IMR-90 (cell line): ENCODE data around the gene SLC25A41. TPM values are rescaled to one million over a fixed set of nuclear protein-coding genes. Genes with fewer than 3 reads are reported as not detected.
A peak's percentile ranks its signal among the peaks of the same experiment; 100 is the strongest.

Experiments used
- ATAC-seq: fragments of 200-7000 bp; cut with Tn5 transposase; 2 replicates; pipeline ENCODE4 v1.9.1; 2020; ENCODE audit warnings: low read depth, mild to moderate bottlenecking, moderate library complexity
- BruUV-seq: library from RNA; stranded (reverse); fragments of 400-500 nt; replicated peaks from 2 replicates; lab custom pipeline; 2021; lab: Mats Ljungman, UMichigan
- CTCF ChIA-PET: fragments of 300-600 bp; formaldehyde crosslinking; extraction: SDS; loops from one replicate; lab custom pipeline; 2021; ENCODE audit warnings: antibody characterized with exemption; lab: Yijun Ruan, JAX
- POLR2A ChIA-PET: fragments of 300-600 bp; sonication (Branson Sonifier 250); formaldehyde crosslinking; loops from one replicate; lab custom pipeline; 2022; ENCODE audit warnings: antibody characterized with exemption; ENCODE audit not compliant: unreplicated experiment; lab: Charles Lee
- DNase-seq: peaks from one replicate; pipeline ENCODE4 v3.0.0; 2013
- H2AFZ ChIP-seq: replicated peaks from 2 replicates; pipeline ENCODE3; 2013; ENCODE audit warnings: low read length, mild to moderate bottlenecking; ENCODE audit not compliant: poor library complexity
- H2AK5ac ChIP-seq: 2 replicates; pipeline ENCODE4 v1.6.1; 2013; ENCODE audit warnings: low read depth, low read length, inconsistent platforms
- H2AK9ac ChIP-seq: replicated peaks from 2 replicates; pipeline ENCODE3; 2013; ENCODE audit warnings: mild to moderate bottlenecking, low read depth, low read length, moderate library complexity; ENCODE audit not compliant: poor library complexity
- H2BK120ac ChIP-seq: 2 replicates; pipeline ENCODE4 v1.6.1; 2013; ENCODE audit warnings: low read depth, low read length, inconsistent platforms
- H2BK15ac ChIP-seq: 3 replicates; pipeline ENCODE4 v1.6.1; 2013; ENCODE audit warnings: low read depth, low read length, inconsistent platforms
- H2BK20ac ChIP-seq: 2 replicates; pipeline ENCODE4 v1.6.1; 2013; ENCODE audit warnings: low read depth, mild to moderate bottlenecking, inconsistent platforms, low read length, moderate library complexity
- H2BK5ac ChIP-seq: 2 replicates; pipeline ENCODE4 v1.6.1; 2013; ENCODE audit warnings: mild to moderate bottlenecking, low read depth, low read length, inconsistent platforms; ENCODE audit not compliant: poor library complexity, severe bottlenecking
- H3K14ac ChIP-seq: replicated peaks from 2 replicates; pipeline ENCODE4 v1.6.1; 2013; ENCODE audit warnings: low read depth, low read length, inconsistent platforms
- H3K18ac ChIP-seq: 2 replicates; pipeline ENCODE4 v1.6.1; 2013; ENCODE audit warnings: low read depth, low read length, control low read depth
- H3K23ac ChIP-seq: 2 replicates; pipeline ENCODE4 v1.6.1; 2013; ENCODE audit warnings: low read depth, low read length, inconsistent platforms
- H3K27ac ChIP-seq: 2 replicates; pipeline ENCODE4 v1.5.1; 2013; ENCODE audit warnings: mild to moderate bottlenecking, control low read depth, low read length; ENCODE audit not compliant: insufficient read depth
- H3K27me3 ChIP-seq: 2 replicates; pipeline ENCODE4 v1.6.1; 2013; ENCODE audit warnings: low read length; ENCODE audit not compliant: control insufficient read depth, insufficient read depth
- H3K36me3 ChIP-seq: 2 replicates; pipeline ENCODE4 v1.6.1; 2013; ENCODE audit warnings: low read length, mixed read lengths; ENCODE audit not compliant: control insufficient read depth, insufficient read depth
- H3K4ac ChIP-seq: 2 replicates; pipeline ENCODE4 v1.6.1; 2013; ENCODE audit warnings: low read depth, low read length, inconsistent platforms
- H3K4me1 ChIP-seq: 2 replicates; pipeline ENCODE4 v1.6.1; 2013; ENCODE audit warnings: low read length, mixed read lengths; ENCODE audit not compliant: control insufficient read depth, insufficient read depth
- H3K4me2 ChIP-seq: 2 replicates; pipeline ENCODE4 v1.6.1; 2013; ENCODE audit warnings: low read depth, mild to moderate bottlenecking, control low read depth, low read length, moderate library complexity
- H3K4me3 ChIP-seq: 2 replicates; pipeline ENCODE4 v1.5.1; 2013; ENCODE audit warnings: low read depth, mild to moderate bottlenecking, control low read depth, low read length, moderate library complexity; ENCODE audit not compliant: insufficient read depth
- H3K56ac ChIP-seq: 2 replicates; pipeline ENCODE4 v1.6.1; 2013; ENCODE audit warnings: low read length, inconsistent platforms; ENCODE audit not compliant: insufficient read depth; ENCODE audit errors: extremely low read depth
- H3K79me1 ChIP-seq, 2 experiments: 2 replicates each; pipeline ENCODE4 v1.6.1; 2013; ENCODE audit warnings: low read length in 2 of 2, inconsistent platforms in 1 of 2, low read depth in 1 of 2
- H3K9ac ChIP-seq: 2 replicates; pipeline ENCODE4 v1.6.1; 2013; ENCODE audit warnings: low read depth, low read length, control low read depth
- H3K9me1 ChIP-seq: 2 replicates; pipeline ENCODE4 v1.6.1; 2013; ENCODE audit warnings: low read length, inconsistent platforms; ENCODE audit not compliant: insufficient read depth
- H3K9me3 ChIP-seq: 2 replicates; pipeline ENCODE4 v1.6.1; 2013; ENCODE audit warnings: low read length; ENCODE audit not compliant: control insufficient read depth, insufficient read depth
- H4K20me1 ChIP-seq: 2 replicates; pipeline ENCODE4 v1.6.1; 2013; ENCODE audit warnings: low read length, inconsistent platforms; ENCODE audit not compliant: insufficient read depth
- H4K5ac ChIP-seq: 2 replicates; pipeline ENCODE4 v1.6.1; 2013; ENCODE audit warnings: mild to moderate bottlenecking, low read depth, low read length, control low read depth
- H4K8ac ChIP-seq, 2 experiments: 2 replicates each; pipeline ENCODE4 v1.6.1; 2013; ENCODE audit warnings: low read depth in 2 of 2, low read length in 2 of 2, control low read depth in 1 of 2, inconsistent platforms in 1 of 2
- H4K91ac ChIP-seq: 2 replicates; pipeline ENCODE4 v1.6.1; 2013; ENCODE audit warnings: low read depth, low read length, inconsistent platforms; ENCODE audit not compliant: insufficient read depth
- FOS ChIP-seq: fragments of 150-350 bp; IDR thresholded peaks from 2 replicates; pipeline ENCODE4 v1.6.1; 2016; ENCODE audit warnings: low read depth, low read length
- NFE2L2 ChIP-seq: fragments of 150-350 bp; IDR thresholded peaks from 2 replicates; pipeline ENCODE4 v1.6.1; 2016; ENCODE audit warnings: low read depth, mild to moderate bottlenecking, low read length
- RCOR1 ChIP-seq: IDR thresholded peaks from 2 replicates; pipeline ENCODE4 v1.6.1; 2012; ENCODE audit warnings: mild to moderate bottlenecking, low read length, improper control_type of control experiment; ENCODE audit not compliant: insufficient replicate concordance
- WGBS, 2 experiments: methylation state at CpG; one replicate each; pipeline versions ENCODE4 v1.1.5 to v1.1.7; 2013; ENCODE audit warnings: missing lambda C conversion rate in 2 of 2; ENCODE audit not compliant: insufficient read length in 1 of 2; ENCODE audit errors: extremely low coverage in 2 of 2; 5-methylcytosine and 5-hydroxymethylcytosine counted together
- dilution Hi-C: fragments of 300-500 bp; cut with HindIII; formaldehyde crosslinking; loops from one replicate; pipeline ENCODE4 v1.14.3; 2018; ENCODE audit warnings: low sequenced_read_pairs; ENCODE audit not compliant: unreplicated experiment
- in situ Hi-C: fragments of 300-500 bp; cut with MboI; formaldehyde crosslinking; loops from 3 replicates; pipeline ENCODE4 v1.14.3; 2019; ENCODE audit warnings: low sequenced_read_pairs, inconsistent platforms, mixed read lengths
- intact Hi-C: fragments of 100-400 bp; cut with micrococcal nuclease; formaldehyde crosslinking; loops from 2 replicates; pipeline ENCODE4 v1.10.0; 2022
- polyA plus RNA-seq, 3 experiments: library from polyadenylated mRNA; depleted of rRNA; stranded (reverse); fragments of >200 nt; gene quantifications; 2 replicates each; pipeline ENCODE4 v1.2.3, GENCODE V29; 2012; ENCODE audit warnings: low replicate concordance in 1 of 3
- total RNA-seq: library from RNA; depleted of rRNA; stranded (reverse); fragments of >200 nt; gene quantifications from 2 replicates; pipeline ENCODE4 v1.2.3, GENCODE V29; 2012

The SLC25A41 gene
- total and polyA plus RNA-seq, 2 of the 4 experiments (the other 2 are of a cell fraction), result not detected

DNA sequence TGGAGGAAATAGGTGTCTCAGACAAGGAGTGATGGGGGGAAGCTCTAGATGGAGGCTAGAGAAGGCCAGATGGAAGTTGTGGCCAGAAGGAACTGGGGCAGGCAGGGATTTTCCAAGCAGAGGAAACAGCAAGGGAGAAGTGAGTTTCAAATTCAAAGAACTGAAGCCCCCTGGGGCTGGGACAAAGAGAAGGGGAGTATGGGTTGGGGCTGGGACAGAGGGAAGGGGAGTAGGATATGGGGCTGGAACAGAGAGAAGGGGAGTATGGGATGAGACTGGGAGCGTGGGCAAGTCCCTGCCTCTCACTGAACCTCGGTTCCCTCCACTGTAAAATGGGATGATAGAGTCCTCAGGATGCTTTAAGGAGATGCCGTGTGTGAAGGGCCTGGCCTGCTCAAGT, 38.7 kb downstream of the SLC25A41 start:
- Histone ChIP-seq H3K23ac (no peak overlapping the region), H3K27me3 (no peaks in the 10 kb centered on the region), H3K36me3 (peaks cover 7% of the 10 kb centered on the region; the same call in 1 of the 2 replicates), H2BK5ac (no peak overlapping the region), H2AK5ac (no peak overlapping the region), H3K4ac (no peak overlapping the region), H2AFZ (no peak overlapping the region), H4K8ac (peak overlapping the region in 1 of 2 experiments; percentile 53; a peak in 1 of 4 replicates), H2BK15ac (no peak overlapping the region), H2AK9ac (peak overlapping the region; percentile 9), H4K20me1 (no peaks in the 10 kb centered on the region), H4K91ac (no peak overlapping the region), H3K18ac (no peak overlapping the region), H3K9me1 (peaks cover 10% of the 10 kb centered on the region), H2BK20ac (no peak overlapping the region), H3K9ac (no peak overlapping the region), H3K56ac (no peak overlapping the region), H2BK120ac (no peak overlapping the region), H3K4me2 (no peak overlapping the region), H3K9me3 (no peaks in the 10 kb centered on the region), H3K4me3 (no peak overlapping the region), H3K27ac (no peak overlapping the region), H4K5ac (no peak overlapping the region), H3K4me1 (peaks cover 11% of the 10 kb centered on the region), H3K79me1 (peaks cover 9 to 20% of the 10 kb centered on the region in 2 experiments; a peak in 3 of 4 replicates), H3K14ac (no peak overlapping the region)
- ATAC-seq, result no peak
- BruUV-seq, result no TSS peak
- TF ChIP-seq RCOR1 (no peak), FOS (no peak), NFE2L2 (no peak)
- intact Hi-C loops (no loop called here), dilution Hi-C loops (no loop called here), in situ Hi-C loops (no loop called here)
- 93% methylated on average over 2 of the region's 3 CpGs; no CpG with 5 or more reads in 1 of the 2 experiments for WGBS, 2 experiments
- no peak for DNase-seq
- POLR2A ChIA-PET, result no interaction called here
- CTCF ChIA-PET, result no interaction called here
